Neutrophil (primary cell): ENCODE data around the gene BPIFA3.

Experiments used
- H3K27ac ChIP-seq: fragments of 200-600 bp; sonication (generic); 2 replicates; pipeline ENCODE4 v1.5.1; 2016; ENCODE audit warnings: mild to moderate bottlenecking, moderate library complexity
- H3K27me3 ChIP-seq: fragments of 200-600 bp; sonication (generic); 2 replicates; pipeline ENCODE4 v1.6.0; 2016; ENCODE audit warnings: mild to moderate bottlenecking
- H3K36me3 ChIP-seq: fragments of 200-600 bp; sonication (generic); 2 replicates; pipeline ENCODE4 v1.5.1; 2017
- H3K4me1 ChIP-seq, 2 experiments: fragments of 200-600 bp in 1 of 2; sonication (generic) in 1 of 2; 1 replicate in 1 of 2; 2 replicates in 1 of 2; pipeline versions ENCODE4 v1.5.1 to v1.6.1; 2013 to 2016; ENCODE audit warnings: low read depth in 1 of 2, low read length in 1 of 2, mild to moderate bottlenecking in 1 of 2, moderate library complexity in 1 of 2; ENCODE audit not compliant: control insufficient read depth in 1 of 2, insufficient read depth in 1 of 2
- H3K4me3 ChIP-seq, 2 experiments: fragments of 200-600 bp in 1 of 2; sonication (generic) in 1 of 2; 1 replicate in 1 of 2; 2 replicates in 1 of 2; pipeline ENCODE4 v1.5.1; 2013 to 2016; ENCODE audit warnings: low read depth in 1 of 2, low read length in 1 of 2, mild to moderate bottlenecking in 1 of 2, moderate library complexity in 1 of 2
- H3K9me3 ChIP-seq: fragments of 200-600 bp; sonication (generic); 2 replicates; pipeline ENCODE4 v1.5.1; 2016
- CTCF ChIP-seq: fragments of 200-600 bp; sonication (generic); IDR thresholded peaks from 2 replicates; pipeline ENCODE4 v1.5.1; 2016; ENCODE audit warnings: antibody characterized with exemption

BPIFA3 gene

GRCh38 chr20:33250666-33251065, 33.5 kb downstream of the BPIFA3 start:
- no peaks in the 10 kb centered on the region for H3K27me3 ChIP-seq
- TF ChIP-seq CTCF: no peak
- no peaks in the 10 kb centered on the region for H3K4me1 ChIP-seq
- H3K9me3 ChIP-seq: no peaks in the 10 kb centered on the region
- H3K4me3 ChIP-seq: no peak overlapping the region
- H3K36me3 ChIP-seq: no peaks in the 10 kb centered on the region
- H3K27ac ChIP-seq: no peak overlapping the region

GRCh38 chr20:33251496-33251895, 34.3 kb downstream of the BPIFA3 start:
- Histone ChIP-seq H3K27ac (no peak overlapping the region), H3K4me1 (no peaks in the 10 kb centered on the region)

GRCh38 chr20:33252460-33252859, 35.3 kb downstream of the BPIFA3 start:
- H3K36me3 ChIP-seq: no peaks in the 10 kb centered on the region
- H3K9me3 ChIP-seq: no peaks in the 10 kb centered on the region
- H3K4me1 ChIP-seq: no peaks in the 10 kb centered on the region
- no peak overlapping the region for H3K27ac ChIP-seq
- no peaks in the 10 kb centered on the region for H3K27me3 ChIP-seq
- TF ChIP-seq CTCF: no peak
- no peak overlapping the region for H3K4me3 ChIP-seq

More at GRCh38 chr20:33251496-33251895, 34.3 kb downstream of the BPIFA3 start:
- Histone ChIP-seq H3K27me3 (no peaks in the 10 kb centered on the region), H3K9me3 (no peaks in the 10 kb centered on the region), H3K36me3 (no peaks in the 10 kb centered on the region), H3K4me3 (no peak overlapping the region)
- TF ChIP-seq CTCF: no peak

- no peaks in the 10 kb centered on the region for H3K36me3 ChIP-seq
Measured at GRCh38 chr20:33255005-33255404, 37.9 kb downstream of the BPIFA3 start.

GRCh38 chr20:33257237-33257636, 40.1 kb downstream of the BPIFA3 start:
- Histone ChIP-seq H3K27me3 (no peaks in the 10 kb centered on the region), H3K4me1 (peaks cover 10 to 15% of the 10 kb centered on the region in 2 experiments), H3K9me3 (no peaks in the 10 kb centered on the region), H3K4me3 (no peak overlapping the region), H3K36me3 (no peaks in the 10 kb centered on the region), H3K27ac (no peak overlapping the region)
- no peak for TF ChIP-seq CTCF

More at GRCh38 chr20:33255005-33255404, 37.9 kb downstream of the BPIFA3 start:
- no peaks in the 10 kb centered on the region for H3K4me1 ChIP-seq
- no peaks in the 10 kb centered on the region for H3K9me3 ChIP-seq
- TF ChIP-seq CTCF: no peak
- H3K27ac ChIP-seq: no peak overlapping the region
- H3K27me3 ChIP-seq: no peaks in the 10 kb centered on the region
- H3K4me3 ChIP-seq: no peak overlapping the region

GRCh38 chr20:33259371-33259770, 42.2 kb downstream of the BPIFA3 start:
- Histone ChIP-seq H3K4me1 (peaks cover 31 to 33% of the 10 kb centered on the region in 2 experiments), H3K4me3 (no peak overlapping the region), H3K36me3 (no peaks in the 10 kb centered on the region), H3K27ac (no peak overlapping the region), H3K9me3 (no peaks in the 10 kb centered on the region), H3K27me3 (no peaks in the 10 kb centered on the region)
- no peak for TF ChIP-seq CTCF
